OCI-LY7 (cell line): ENCODE results near the gene PHGDH.

Experiments used
- CTCF ChIP-seq: fragments of 200-600 bp; sonication (generic); conservative IDR thresholded peaks from 2 replicates; pipeline ENCODE4 v1.5.1; 2014; ENCODE audit warnings: mild to moderate bottlenecking, antibody characterized with exemption, low read length, moderate library complexity, mixed read lengths
- EZH2phosphoT487 ChIP-seq: fragments of 200-600 bp; sonication (generic); IDR thresholded peaks from 2 replicates; pipeline ENCODE4 v1.6.1; 2018; ENCODE audit warnings: low read depth, borderline replicate concordance, mild to moderate bottlenecking, mixed run types, antibody characterized with exemption, low read length, moderate library complexity, mixed read lengths

- TF ChIP-seq CTCF (no peak), EZH2phosphoT487 (no peak)
Observed at GRCh38 chr1:119729044-119729443, 17.3 kb downstream of the PHGDH start.
